ENCODE measurements around the gene LRRK1.

The LRRK1 gene

GRCh38 chr15:101110681-101111569 is 191.8 kb downstream of the LRRK1 start:
- DNase-seq: no peak

DNA sequence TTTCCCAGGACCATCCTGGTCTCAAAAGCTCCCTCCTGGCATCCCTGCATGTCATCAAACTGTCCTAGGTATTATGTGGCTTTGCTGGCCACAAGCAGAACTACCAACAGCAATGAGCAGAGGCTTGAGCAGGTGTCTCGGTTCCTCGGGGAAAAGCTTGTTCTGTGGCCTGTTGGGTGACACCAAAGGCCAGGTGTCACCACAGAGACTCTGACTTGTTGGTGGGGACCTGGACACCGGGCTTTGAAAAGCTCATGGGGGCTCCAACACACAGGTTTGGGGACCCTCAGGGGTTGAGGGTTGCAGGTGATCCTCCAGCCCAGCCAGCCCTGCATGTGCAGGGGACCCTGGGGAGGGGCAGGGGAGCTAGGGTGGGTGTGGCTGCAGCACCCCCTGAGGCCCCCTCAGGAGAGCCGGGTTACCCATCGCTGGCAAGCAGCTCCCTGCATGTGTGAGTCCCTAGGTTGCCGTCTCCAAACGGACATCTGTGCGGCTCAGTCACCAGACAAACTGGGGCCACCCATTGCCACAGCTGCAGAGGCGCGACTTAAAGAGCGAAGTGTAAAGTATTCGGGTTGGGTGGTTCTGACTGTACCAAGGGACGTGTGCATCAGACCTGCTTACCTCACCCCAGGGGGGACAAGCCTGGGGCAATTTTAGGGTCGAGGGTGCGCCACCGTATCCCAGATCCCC is 192.6 kb downstream of the LRRK1 start:
- DNase-seq: no peak

- no peak for DNase-seq
Measured at GRCh38 chr15:101112336-101113113, 193.4 kb downstream of the LRRK1 start.

GRCh38 chr15:101113114-101114005 is 194.2 kb downstream of the LRRK1 start:
- DNase-seq: no peak

- no peak for DNase-seq
Measured at GRCh38 chr15:101114166-101114565, 195.0 kb downstream of the LRRK1 start.

DNA sequence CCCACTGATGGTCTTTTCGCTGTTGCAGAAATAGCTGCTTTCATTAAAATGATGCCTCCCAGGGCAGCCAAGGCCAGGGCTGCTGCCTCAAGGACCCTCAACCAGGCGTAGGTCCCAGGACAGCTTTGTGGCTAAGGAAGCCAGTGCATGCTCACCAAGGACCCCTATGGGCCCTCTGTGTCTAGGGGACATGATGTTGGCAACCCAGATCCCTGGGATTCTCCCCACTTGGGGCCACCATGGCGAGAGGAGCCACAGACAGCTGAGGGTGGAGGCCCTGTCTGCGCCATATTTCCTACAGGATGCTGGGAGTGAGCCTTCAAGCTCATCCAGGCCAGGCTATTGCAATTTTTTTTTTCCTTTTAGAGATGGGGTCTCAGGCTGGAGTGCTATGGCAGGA is 195.5 kb downstream of the LRRK1 start:
- no peak for DNase-seq

DNA sequence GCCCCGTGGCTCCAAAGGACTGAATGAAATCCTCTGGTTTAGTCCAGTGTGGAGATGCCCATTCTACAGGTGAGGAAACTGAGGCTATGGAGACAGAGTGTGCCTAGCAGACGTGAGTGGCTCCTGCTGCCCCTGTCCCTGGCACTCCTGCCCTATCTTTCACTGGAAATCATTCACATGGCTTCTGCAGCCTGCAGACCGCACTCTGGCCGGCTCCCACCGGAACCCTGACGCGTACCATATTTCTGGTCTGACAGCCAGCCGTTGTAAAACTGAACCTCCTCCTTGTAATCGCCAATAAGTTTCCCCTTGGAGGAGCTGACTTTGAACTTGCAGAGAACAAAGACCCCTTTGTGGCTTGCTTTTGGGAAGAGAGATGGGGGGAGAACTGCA is 196.2 kb downstream of the LRRK1 start:
- peak in 1 of 56 donors; percentile 24 for DNase-seq

DNA sequence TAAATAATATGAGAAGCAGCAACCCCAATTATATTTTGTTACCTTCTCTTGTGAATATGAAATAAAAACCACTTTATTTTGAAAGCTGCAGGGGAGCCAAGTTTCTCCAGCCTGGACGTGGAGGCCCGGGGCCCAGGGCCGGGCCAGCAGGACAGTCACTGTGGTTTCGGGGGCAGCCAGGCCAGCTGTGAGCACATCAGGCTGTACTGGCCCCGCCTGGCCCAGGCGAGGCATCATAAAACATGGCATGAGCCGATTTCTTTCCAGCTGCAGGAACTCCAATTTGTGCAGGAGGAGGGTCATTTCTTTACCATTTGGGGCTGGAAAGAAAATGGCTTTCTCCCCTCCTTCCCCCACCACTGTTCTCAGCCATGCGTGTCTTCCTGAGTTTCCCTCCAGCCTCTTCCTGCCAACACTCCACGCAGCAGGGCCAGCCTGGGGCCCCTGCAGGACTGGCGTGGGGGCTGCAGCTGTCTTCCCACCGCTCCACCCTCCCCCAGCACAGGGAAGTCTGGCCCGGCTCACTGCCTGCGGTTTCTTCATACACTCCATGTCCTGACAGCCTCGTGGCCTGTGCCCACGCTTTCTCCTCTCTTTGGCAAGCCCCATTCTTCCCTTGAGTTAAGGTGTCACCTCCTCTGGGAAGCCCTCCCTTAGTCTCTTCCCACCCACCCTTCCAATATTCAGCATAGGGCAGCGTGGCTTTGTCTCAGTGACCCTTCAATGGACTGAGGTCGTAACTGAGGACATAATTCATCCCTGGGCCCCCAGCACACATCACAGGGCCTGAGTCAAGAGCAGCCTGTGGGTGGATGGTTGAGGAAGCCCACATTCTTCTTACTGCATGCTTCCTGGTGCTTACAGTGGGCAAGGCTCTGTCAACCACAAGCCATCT is 196.9 kb downstream of the LRRK1 start:
- DNase-seq: peak in 20 of 56 donors; percentile 6 to 52 (median 26)

DNA sequence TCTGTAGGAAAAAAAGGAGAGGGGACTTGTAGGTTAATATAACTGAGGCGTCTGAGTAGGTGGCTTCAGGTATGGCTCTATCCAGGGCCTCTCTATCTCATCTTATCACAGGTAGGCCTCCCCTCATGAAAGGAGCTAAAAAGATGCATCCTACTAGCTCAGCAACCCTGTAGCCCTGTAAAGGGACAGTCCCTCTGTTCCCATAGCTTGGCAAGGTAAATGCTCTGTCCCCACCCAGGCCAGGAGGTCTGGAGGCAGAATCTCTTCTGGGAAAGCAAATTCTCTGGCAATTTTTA is 197.5 kb downstream of the LRRK1 start:
- no peak for DNase-seq

DNA sequence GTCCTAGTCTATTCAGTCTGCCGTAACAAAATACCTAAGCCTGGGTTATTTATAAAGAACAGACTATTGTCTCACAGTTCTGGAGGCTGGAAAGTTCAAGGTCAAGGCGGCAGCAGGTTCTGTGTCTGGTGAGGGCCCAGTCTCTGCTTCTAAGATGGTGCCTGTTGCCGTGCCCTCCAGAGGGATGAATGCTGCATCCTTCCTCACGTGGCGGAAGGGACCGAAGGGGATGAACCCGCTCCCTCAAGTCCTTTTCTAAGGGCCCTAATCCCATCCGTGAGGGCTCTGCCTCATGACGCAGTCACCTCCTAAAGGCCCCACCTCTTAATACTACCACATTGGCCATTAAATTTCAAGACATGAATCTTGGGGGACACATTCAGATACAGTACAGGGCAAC is 199.0 kb downstream of the LRRK1 start:
- DNase-seq: no peak

DNA sequence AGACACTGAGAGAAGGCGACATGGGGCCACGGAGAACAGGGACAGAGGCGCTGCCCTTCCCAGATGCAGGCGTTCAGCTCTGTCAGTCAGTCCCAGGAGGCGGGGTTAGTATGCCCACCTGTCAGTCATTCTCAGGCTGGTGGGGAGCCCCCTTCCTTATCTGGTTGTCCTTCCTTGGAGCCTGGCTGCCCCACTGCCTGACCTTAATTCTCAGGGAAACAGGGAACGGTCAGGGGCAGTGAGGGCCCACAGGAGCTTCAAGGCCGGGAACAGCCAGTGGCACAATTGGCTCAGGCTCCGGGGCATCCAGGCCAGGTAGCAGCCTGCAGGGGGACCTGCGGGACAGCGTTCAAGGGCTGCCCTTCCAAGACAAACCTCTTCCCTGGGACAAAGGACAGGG is 199.5 kb downstream of the LRRK1 start:
- no peak for DNase-seq

- DNase-seq: peak in 1 of 56 donors; percentile 25
Measured at GRCh38 chr15:101119181-101119580, 200.0 kb downstream of the LRRK1 start.

All from nucleus accumbens (tissue), 56 donors.